ENCODE measurements around the gene ENOX1. TPM values are rescaled to one million over a fixed set of nuclear protein-coding genes. Genes with fewer than 3 reads are reported as not detected.

Gene ENOX1
- total and polyA plus RNA-seq, 2 of the 13 experiments (the other 11 are each of a cell fraction or from before 2014, with no cell fraction given) = not detected

GRCh38 chr13:43298816-43299215 is 488.0 kb downstream of the ENOX1 start:
- Histone ChIP-seq H3K27me3 (ENCODE audit: control insufficient read depth in 1 of 2, insufficient read depth in 2 of 2, low read length in 2 of 2) (no peaks in the 10 kb centered on the region), H3K79me2 (ENCODE audit: insufficient read depth, low read length) (no peaks in the 10 kb centered on the region), H2AFZ (ENCODE audit: low read length) (no peak overlapping the region), H3K4me2 (ENCODE audit: low read depth, low read length) (no peak overlapping the region), H3K36me3 (replicated peaks in 1 of 2; ENCODE audit: control insufficient read depth in 1 of 2, insufficient read depth in 2 of 2, low read length in 2 of 2) (no peaks in the 10 kb centered on the region), H3K4me1 (ENCODE audit: insufficient read depth, low read length) (no peaks in the 10 kb centered on the region), H3K27ac (ENCODE audit: extremely low read length, insufficient read depth, low read length) (no peak overlapping the region), H3K9me3 (ENCODE audit: low read length) (no peaks in the 10 kb centered on the region), H3K9ac (ENCODE audit: insufficient read depth, low read depth, low read length) (no peak overlapping the region), H3K4me3 (replicated peaks in 1 of 3; ENCODE audit: insufficient read depth in 1 of 3, low read depth in 2 of 3, low read length in 3 of 3) (no peak overlapping the region), H4K20me1 (ENCODE audit: insufficient read depth, low read length) (no peaks in the 10 kb centered on the region)
- WGBS (ENCODE audit: low lambda C conversion rate) = 58% methylated on average over 2 of the region's 2 CpGs
- ChIA-PET CTCF (ENCODE audit: low intra/inter-chr PET ratio, low total read pairs) (no interaction called here), POLR2A (no interaction called here)
- no TSS peak for BruUV-seq (replicated peaks)
- in situ Hi-C loops (cut with HindIII; ENCODE audit: extremely low pct_ligation_motif_present, low pct_unique_long_range_greater_than_20kb) (no loop called here), intact Hi-C loops (cut with micrococcal nuclease; ENCODE audit: unreplicated experiment) (no loop called here)
- DNase-seq (ENCODE audit: low spot score) (no peak), ATAC-seq (no peak), FAIRE-seq (no peak)
- TF ChIP-seq DMTF1 (CRISPR knock-in tag; IDR thresholded peaks at IDR 0.05) (no peak), ZNF784 (CRISPR knock-in tag; IDR thresholded peaks at IDR 0.05; ENCODE audit: borderline replicate concordance) (no peak), SOX13 (IDR thresholded peaks at IDR 0.05) (no peak), SOX13 (CRISPR knock-in tag; conservative IDR thresholded peaks at IDR 0.05 in 1 of 2, IDR thresholded peaks at IDR 0.05 in 1 of 2) (no peak), ZBTB40 (IDR thresholded peaks at IDR 0.05) (no peak), ZBTB40 (CRISPR knock-in tag; IDR thresholded peaks at IDR 0.05) (no peak), KAT7 (CRISPR knock-in tag; IDR thresholded peaks at IDR 0.05; ENCODE audit: borderline replicate concordance) (no peak), PCBP1 (IDR thresholded peaks at IDR 0.05; ENCODE audit: borderline replicate concordance, low read depth, low read length) (no peak), ZNF580 (CRISPR knock-in tag; IDR thresholded peaks at IDR 0.05; ENCODE audit: borderline replicate concordance, low read depth) (no peak)
- TF ChIP-seq, protein P1, sequence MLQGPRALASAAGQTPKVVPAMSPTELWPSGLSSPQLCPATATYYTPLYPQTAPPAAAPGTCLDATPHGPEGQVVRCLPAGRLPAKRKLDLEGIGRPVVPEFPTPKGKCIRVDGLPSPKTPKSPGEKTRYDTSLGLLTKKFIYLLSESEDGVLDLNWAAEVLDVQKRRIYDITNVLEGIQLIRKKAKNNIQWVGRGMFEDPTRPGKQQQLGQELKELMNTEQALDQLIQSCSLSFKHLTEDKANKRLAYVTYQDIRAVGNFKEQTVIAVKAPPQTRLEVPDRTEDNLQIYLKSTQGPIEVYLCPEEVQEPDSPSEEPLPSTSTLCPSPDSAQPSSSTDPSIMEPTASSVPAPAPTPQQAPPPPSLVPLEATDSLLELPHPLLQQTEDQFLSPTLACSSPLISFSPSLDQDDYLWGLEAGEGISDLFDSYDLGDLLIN (CRISPR knock-in tag; IDR thresholded peaks at IDR 0.05; ENCODE audit: borderline replicate concordance) = no peak

Data from HepG2 (cell line).